ENCODE data around the gene F3.

GRCh38 chr1:94543001-94543400 is 1.4 kb upstream of the F3 start:
- peak in 1 of 2 donors; percentile 18 for TF ChIP-seq POLR2A (IDR thresholded peaks at IDR 0.05)
- TF ChIP-seq CTCF (IDR thresholded peaks at IDR 0.05) = no peak

Data from adrenal gland (tissue), 5 donors.